ENCODE measurements around the gene RCBTB2. TPM values are rescaled to one million over a fixed set of nuclear protein-coding genes. Genes with fewer than 3 reads are reported as not detected.

RCBTB2 gene
- total and polyA plus RNA-seq, 3 donors from 2014 or later = 10.0 to 15.6 (median 12.2) TPM

GRCh38 chr13:48563626-48564025 is 30.7 kb upstream of the RCBTB2 start:
- H3K9me3 ChIP-seq = no peaks in the 10 kb centered on the region
- no peak overlapping the region for H3K4me3 ChIP-seq
- H3K27me3 ChIP-seq = no peaks in the 10 kb centered on the region
- TF ChIP-seq POLR2A (IDR thresholded peaks at IDR 0.05) (no peak), CTCF (IDR thresholded peaks at IDR 0.05) (no peak)
- no peak for DNase-seq
- intact Hi-C loops (cut with DNase I; ENCODE audit: low total_unique reads) = no loop called here
- H3K4me1 ChIP-seq = peaks cover 5% of the 10 kb centered on the region
- H3K27ac ChIP-seq = peak overlapping the region; percentile 38 to 56
- H3K36me3 ChIP-seq (ENCODE audit: low read depth, missing control alignments) = no peaks in the 10 kb centered on the region

- Histone ChIP-seq H3K4me3 (no peak overlapping the region), H3K36me3 (ENCODE audit: low read depth, missing control alignments) (no peaks in the 10 kb centered on the region), H3K4me1 (peaks cover 1% of the 10 kb centered on the region), H3K27ac (no peak overlapping the region), H3K27me3 (no peaks in the 10 kb centered on the region), H3K9me3 (no peaks in the 10 kb centered on the region)
- 88 to 98% methylated on average over 4 of the region's 4 CpGs for WGBS, 2 donors
- intact Hi-C loops (cut with DNase I; ENCODE audit: low total_unique reads) = no loop called here
- TF ChIP-seq CTCF (IDR thresholded peaks at IDR 0.05) (no peak), POLR2A (IDR thresholded peaks at IDR 0.05) (no peak)
- DNase-seq = no peak
These were observed 29.6 kb upstream of the RCBTB2 start for GRCh38 chr13:48562296-48563066.

- intact Hi-C loops (cut with DNase I; ENCODE audit: low total_unique reads) = no loop called here
- TF ChIP-seq POLR2A (IDR thresholded peaks at IDR 0.05) (no peak), CTCF (IDR thresholded peaks at IDR 0.05) (no peak)
- Histone ChIP-seq H3K27me3 (no peaks in the 10 kb centered on the region), H3K4me3 (no peak overlapping the region), H3K27ac (no peak overlapping the region), H3K9me3 (no peaks in the 10 kb centered on the region), H3K4me1 (no peaks in the 10 kb centered on the region), H3K36me3 (ENCODE audit: low read depth, missing control alignments) (no peaks in the 10 kb centered on the region)
- 73 to 88% methylated on average over 1 of the region's 1 CpG for WGBS, 2 donors
- DNase-seq = no peak
These were observed 28.8 kb upstream of the RCBTB2 start for GRCh38 chr13:48561466-48562235.

- 78 to 81% methylated on average over 9 of the region's 9 CpGs for WGBS, 2 donors
These were observed 27.9 kb upstream of the RCBTB2 start for GRCh38 chr13:48560657-48561337.

More at GRCh38 chr13:48560657-48561337, 27.9 kb upstream of the RCBTB2 start:
- no peaks in the 10 kb centered on the region for H3K4me1 ChIP-seq
- H3K27me3 ChIP-seq = no peaks in the 10 kb centered on the region
- DNase-seq = no peak
- H3K9me3 ChIP-seq = no peaks in the 10 kb centered on the region
- no peak overlapping the region for H3K4me3 ChIP-seq
- no peaks in the 10 kb centered on the region for H3K36me3 ChIP-seq (ENCODE audit: low read depth, missing control alignments)
- TF ChIP-seq CTCF (IDR thresholded peaks at IDR 0.05) (no peak), POLR2A (IDR thresholded peaks at IDR 0.05) (no peak)
- no peak overlapping the region for H3K27ac ChIP-seq
- intact Hi-C loops (cut with DNase I; ENCODE audit: low total_unique reads) = no loop called here

Measured in testis (tissue), 3 donors.